Neural cell (in vitro differentiated cells): ENCODE data around the gene GNG7.

ENCODE experiments used
- CTCF ChIP-seq: fragments of 450-650 bp; IDR thresholded peaks from 2 replicates; pipeline ENCODE4 v1.5.1; 2014; ENCODE audit warnings: antibody characterized with exemption, mild to moderate bottlenecking, moderate library complexity; ENCODE audit not compliant: poor library complexity, severe bottlenecking
- RAD21 ChIP-seq: fragments of 450-650 bp; conservative IDR thresholded peaks from 2 replicates; pipeline ENCODE4 v1.6.1; 2014; ENCODE audit warnings: antibody characterized with exemption, mild to moderate bottlenecking, moderate library complexity
- TAF1 ChIP-seq: IDR thresholded peaks from 2 replicates; pipeline ENCODE4 v1.6.1; 2012; ENCODE audit warnings: low read depth

GRCh38 chr19:2523630-2524311 is 178.7 kb downstream of the GNG7 start:
- TF ChIP-seq CTCF = no peak
- no peak for TF ChIP-seq TAF1
- no peak for TF ChIP-seq RAD21
